GM12878 (cell line): Measurements from ENCODE around the gene NRN1L. TPM values are rescaled to one million over a fixed set of nuclear protein-coding genes. Genes with fewer than 3 reads are reported as not detected.

Experiments used
- BHLHE40 ChIP-seq, 2 experiments: fragments of 450-650 bp in 1 of 2; IDR thresholded peaks; 2 replicates each; pipeline ENCODE4 v1.6.1; 2011 to 2017; ENCODE audit warnings: low read depth in 2 of 2, borderline replicate concordance in 1 of 2, improper control_type of control experiment in 1 of 2, low read length in 1 of 2, mild to moderate bottlenecking in 1 of 2
- ETV6 ChIP-seq, 2 experiments: fragments of 450-650 bp in 1 of 2; IDR thresholded peaks in 1 of 2; conservative IDR thresholded peaks in 1 of 2; 2 replicates each; pipeline ENCODE4 v1.6.1; 2014; ENCODE audit warnings: antibody characterized with exemption in 1 of 2, borderline replicate concordance in 1 of 2, low read depth in 1 of 2, mild to moderate bottlenecking in 1 of 2, moderate library complexity in 1 of 2
- HCFC1 ChIP-seq: fragments of 150-350 bp; IDR thresholded peaks from 2 replicates; pipeline ENCODE4 v1.6.1; 2014; ENCODE audit warnings: low read length
- HDGF ChIP-seq: fragments of 450-650 bp; IDR thresholded peaks from 2 replicates; pipeline ENCODE4 v1.6.1; 2016; ENCODE audit warnings: antibody characterized with exemption
- IKZF2 ChIP-seq, 2 experiments: fragments of 450-650 bp; IDR thresholded peaks; 2 replicates each; pipeline ENCODE4 v1.6.1; 2017; ENCODE audit warnings: mild to moderate bottlenecking in 2 of 2, moderate library complexity in 2 of 2
- IRF4 ChIP-seq: IDR thresholded peaks from 2 replicates; pipeline ENCODE4 v1.6.1; 2011; ENCODE audit warnings: low read depth, low read length
- MEF2B ChIP-seq: fragments of 450-650 bp; IDR thresholded peaks from 2 replicates; pipeline ENCODE4 v1.6.1; 2018; ENCODE audit warnings: mild to moderate bottlenecking, moderate library complexity; ENCODE audit not compliant: partially characterized antibody, poor library complexity, severe bottlenecking
- NFXL1 ChIP-seq: fragments of 450-650 bp; IDR thresholded peaks from 2 replicates; pipeline ENCODE4 v1.6.1; 2017; ENCODE audit warnings: antibody characterized with exemption, mild to moderate bottlenecking, borderline replicate concordance
- NFYB ChIP-seq: IDR thresholded peaks from 2 replicates; pipeline ENCODE4 v1.6.1; 2011; ENCODE audit warnings: low read depth, mild to moderate bottlenecking, low read length, improper control_type of control experiment, moderate library complexity; ENCODE audit not compliant: insufficient read depth
- RUNX3 ChIP-seq: IDR thresholded peaks from 2 replicates; pipeline ENCODE4 v1.6.1; 2012; ENCODE audit warnings: low read length, inconsistent platforms
- SIN3A ChIP-seq: IDR thresholded peaks from 2 replicates; pipeline ENCODE4 v1.6.1; 2012; ENCODE audit warnings: low read depth, low read length, improper control_type of control experiment
- SUPT20H ChIP-seq: IDR thresholded peaks from 2 replicates; pipeline ENCODE4 v1.6.1; 2011; ENCODE audit warnings: low read depth, mild to moderate bottlenecking, low read length, moderate library complexity, borderline replicate concordance; ENCODE audit not compliant: control insufficient read depth
- ZNF207 ChIP-seq: fragments of 450-650 bp; IDR thresholded peaks from 2 replicates; pipeline ENCODE4 v1.6.1; 2014; ENCODE audit warnings: antibody characterized with exemption, mild to moderate bottlenecking, borderline replicate concordance
- polyA plus RNA-seq, 11 experiments: library from polyadenylated mRNA; depleted of rRNA in 4 of 11; unstranded in 6 of 11; stranded (reverse) in 5 of 11; fragments of >200 nt; fragmentation: Nextera tagmentation in 4 of 11; fragmentation: Illumina TruSeq in 1 of 11; extraction: Ambion mirVana in 4 of 11; extraction: Trizol in 1 of 11; gene quantifications; 1 replicate in 1 of 11; 2 replicates in 10 of 11; pipeline versions ENCODE4 v1.2.1 to v1.2.3, GENCODE V29; 2011 to 2016; ENCODE audit warnings: inconsistent platforms in 2 of 11, missing spikeins in 2 of 11, low read depth in 1 of 11
- total RNA-seq, 4 experiments: library from RNA; depleted of rRNA in 3 of 4; stranded (reverse); fragments of >200 nt in 3 of 4; fragmentation: Illumina TruSeq in 1 of 4; extraction: Trizol in 1 of 4; gene quantifications; 2 replicates each; pipeline versions ENCODE4 v1.2.1 to v1.2.3, GENCODE V29; 2013 to 2021
- TF ChIP-seq, protein P1 (sequence below): fragments of 450-650 bp; formaldehyde crosslinking; IDR thresholded peaks from 2 replicates; pipeline ENCODE4 v1.5.0; 2022; ENCODE audit warnings: mild to moderate bottlenecking, missing genetic modification characterization
- TF ChIP-seq, protein P2 (sequence below): fragments of 450-650 bp; IDR thresholded peaks from 2 replicates; pipeline ENCODE4 v1.6.1; 2018; ENCODE audit warnings: borderline replicate concordance, mild to moderate bottlenecking; ENCODE audit not compliant: partially characterized antibody

Gene NRN1L
- total and polyA plus RNA-seq, 10 of the 15 experiments (the other 5 are each of a cell fraction or from before 2014, with no cell fraction given) = 0.11 to 0.99 (median 0.28) TPM; not detected in 3

DNA sequence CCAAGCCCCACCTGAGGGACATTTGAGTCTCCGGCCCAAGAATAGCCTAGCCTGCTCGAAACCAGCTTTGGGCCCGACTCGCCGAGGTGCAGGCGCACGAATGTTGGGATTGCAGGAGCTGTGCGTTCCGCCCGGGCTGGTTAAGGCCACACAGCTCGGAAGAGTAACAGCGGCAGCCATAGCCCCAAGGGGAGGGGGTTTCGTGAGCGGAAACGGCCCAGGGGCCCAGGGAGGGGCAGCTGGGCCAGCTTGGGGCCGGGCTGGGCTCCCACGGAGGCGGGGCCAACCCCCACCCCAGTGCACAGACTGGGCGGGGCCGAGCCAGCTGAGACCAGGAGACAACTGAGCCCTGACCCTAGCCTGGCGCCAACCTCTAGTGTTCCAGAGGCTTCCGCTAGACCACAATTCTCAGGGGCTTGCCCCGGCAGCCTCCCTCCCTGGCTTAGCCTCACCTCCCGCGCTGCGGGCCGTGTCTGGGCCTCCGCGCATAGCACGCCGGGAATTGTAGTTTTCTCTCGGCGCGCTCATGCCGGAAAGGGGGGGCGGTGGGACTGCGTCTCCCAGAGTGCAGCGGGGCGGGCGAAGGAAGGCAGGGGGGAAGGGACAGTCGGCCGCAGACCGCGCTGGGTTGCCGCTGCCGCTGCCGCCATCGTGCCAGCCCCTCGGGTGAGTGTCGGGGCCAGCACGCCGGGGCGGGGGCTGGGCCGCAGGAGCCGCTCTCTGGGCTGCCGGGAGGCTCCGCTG, 38.2 kb upstream of the NRN1L start, which contains the start of gene NUTF2 (continued):
- TF ChIP-seq SIN3A (no peak; the same call in none of the 2 replicates), ETV6 (conservative IDR thresholded peaks at IDR 0.05 in 1 of 2, IDR thresholded peaks at IDR 0.05 in 1 of 2; ENCODE audit: borderline replicate concordance in 1 of 2, low read depth in 1 of 2) (peak in 1 of 2 experiments; percentile 39; a peak in 1 of 4 replicates), NFXL1 (no peak), IKZF2 (IDR thresholded peaks at IDR 0.05) (peak; percentile 81 to 82), HDGF (peak; percentile 78), MEF2B (peak; percentile 90), BHLHE40 (IDR thresholded peaks at IDR 0.05; ENCODE audit: borderline replicate concordance in 1 of 2, low read depth in 2 of 2, low read length in 1 of 2) (peak in 1 of 2 experiments; percentile 69; a peak in 2 of 4 replicates), SUPT20H (no peak), HCFC1 (peak; percentile 96), IRF4 (0 out of 2 replicates have a peak, but pooled peaks have one; percentile 19), ZNF207 (peak; percentile 69; the same call in 1 of the 2 replicates), NFYB (0 out of 2 replicates have a peak, but pooled peaks have one; percentile 7), RUNX3 (peak; percentile 87)
- TF ChIP-seq, protein P1, sequence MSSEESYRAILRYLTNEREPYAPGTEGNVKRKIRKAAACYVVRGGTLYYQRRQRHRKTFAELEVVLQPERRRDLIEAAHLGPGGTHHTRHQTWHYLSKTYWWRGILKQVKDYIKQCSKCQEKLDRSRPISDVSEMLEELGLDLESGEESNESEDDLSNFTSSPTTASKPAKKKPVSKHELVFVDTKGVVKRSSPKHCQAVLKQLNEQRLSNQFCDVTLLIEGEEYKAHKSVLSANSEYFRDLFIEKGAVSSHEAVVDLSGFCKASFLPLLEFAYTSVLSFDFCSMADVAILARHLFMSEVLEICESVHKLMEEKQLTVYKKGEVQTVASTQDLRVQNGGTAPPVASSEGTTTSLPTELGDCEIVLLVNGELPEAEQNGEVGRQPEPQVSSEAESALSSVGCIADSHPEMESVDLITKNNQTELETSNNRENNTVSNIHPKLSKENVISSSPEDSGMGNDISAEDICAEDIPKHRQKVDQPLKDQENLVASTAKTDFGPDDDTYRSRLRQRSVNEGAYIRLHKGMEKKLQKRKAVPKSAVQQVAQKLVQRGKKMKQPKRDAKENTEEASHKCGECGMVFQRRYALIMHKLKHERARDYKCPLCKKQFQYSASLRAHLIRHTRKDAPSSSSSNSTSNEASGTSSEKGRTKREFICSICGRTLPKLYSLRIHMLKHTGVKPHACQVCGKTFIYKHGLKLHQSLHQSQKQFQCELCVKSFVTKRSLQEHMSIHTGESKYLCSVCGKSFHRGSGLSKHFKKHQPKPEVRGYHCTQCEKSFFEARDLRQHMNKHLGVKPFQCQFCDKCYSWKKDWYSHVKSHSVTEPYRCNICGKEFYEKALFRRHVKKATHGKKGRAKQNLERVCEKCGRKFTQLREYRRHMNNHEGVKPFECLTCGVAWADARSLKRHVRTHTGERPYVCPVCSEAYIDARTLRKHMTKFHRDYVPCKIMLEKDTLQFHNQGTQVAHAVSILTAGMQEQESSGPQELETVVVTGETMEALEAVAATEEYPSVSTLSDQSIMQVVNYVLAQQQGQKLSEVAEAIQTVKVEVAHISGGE (CRISPR knock-in tag) = no peak
- TF ChIP-seq, protein P2, sequence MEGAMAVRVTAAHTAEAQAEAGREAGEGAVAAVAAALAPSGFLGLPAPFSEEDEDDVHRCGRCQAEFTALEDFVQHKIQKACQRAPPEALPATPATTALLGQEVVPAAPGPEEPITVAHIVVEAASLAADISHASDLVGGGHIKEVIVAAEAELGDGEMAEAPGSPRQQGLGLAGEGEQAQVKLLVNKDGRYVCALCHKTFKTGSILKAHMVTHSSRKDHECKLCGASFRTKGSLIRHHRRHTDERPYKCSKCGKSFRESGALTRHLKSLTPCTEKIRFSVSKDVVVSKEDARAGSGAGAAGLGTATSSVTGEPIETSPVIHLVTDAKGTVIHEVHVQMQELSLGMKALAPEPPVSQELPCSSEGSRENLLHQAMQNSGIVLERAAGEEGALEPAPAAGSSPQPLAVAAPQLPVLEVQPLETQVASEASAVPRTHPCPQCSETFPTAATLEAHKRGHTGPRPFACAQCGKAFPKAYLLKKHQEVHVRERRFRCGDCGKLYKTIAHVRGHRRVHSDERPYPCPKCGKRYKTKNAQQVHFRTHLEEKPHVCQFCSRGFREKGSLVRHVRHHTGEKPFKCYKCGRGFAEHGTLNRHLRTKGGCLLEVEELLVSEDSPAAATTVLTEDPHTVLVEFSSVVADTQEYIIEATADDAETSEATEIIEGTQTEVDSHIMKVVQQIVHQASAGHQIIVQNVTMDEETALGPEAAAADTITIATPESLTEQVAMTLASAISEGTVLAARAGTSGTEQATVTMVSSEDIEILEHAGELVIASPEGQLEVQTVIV = peak; percentile 73
